ENCODE data around the gene OR51E1. TPM values are rescaled to one million over a fixed set of nuclear protein-coding genes. Genes with fewer than 3 reads are reported as not detected.

OR51E1 gene
- total RNA-seq, 1 experiment from 2014 or later, result not detected

DNA sequence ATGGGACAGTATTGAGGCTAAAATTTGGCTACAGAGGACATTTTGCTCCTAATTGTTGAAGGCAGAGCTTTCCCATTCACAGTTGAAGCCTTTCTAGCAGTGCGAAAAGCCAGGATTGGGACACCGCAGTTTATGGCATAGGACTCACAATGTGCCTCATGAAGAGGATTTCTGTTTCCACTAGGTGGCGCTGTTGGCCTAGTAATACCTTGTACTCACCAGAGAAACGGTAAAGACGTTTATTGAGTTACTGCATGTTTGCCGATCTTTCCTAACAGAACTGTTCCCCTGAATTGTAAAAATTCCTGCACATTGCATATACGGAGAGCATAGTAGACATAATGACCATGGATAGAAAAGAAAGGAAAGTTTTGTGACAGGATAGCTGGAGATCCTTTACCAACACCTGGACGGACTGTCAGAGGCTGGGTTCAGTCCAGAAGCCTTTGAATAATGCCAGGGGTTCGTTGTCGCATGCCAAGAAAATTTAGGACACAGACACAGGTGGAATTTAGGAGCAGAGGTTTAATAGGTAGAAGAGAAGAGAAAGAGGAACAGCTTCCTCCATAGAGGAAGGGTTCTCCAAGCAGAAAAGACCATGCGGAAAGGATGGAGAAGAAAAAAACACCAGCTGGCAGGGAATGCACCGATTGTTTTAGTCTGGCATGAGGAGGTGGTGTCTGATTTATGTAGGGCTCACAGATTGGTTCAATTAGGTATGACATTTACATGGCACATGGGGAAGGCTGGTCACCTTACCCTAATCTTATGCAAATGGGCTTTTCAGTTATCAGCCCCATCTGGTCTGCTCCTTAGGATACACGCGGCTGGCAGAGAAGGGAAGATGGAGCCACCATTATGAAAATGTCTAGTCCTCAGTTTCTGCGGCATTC lies 17.3 kb upstream of the OR51E1 start:
- no peaks in the 10 kb centered on the region for H3K36me3 ChIP-seq (ENCODE audit: low read depth)
- BruUV-seq (replicated peaks), result no TSS peak

DNA sequence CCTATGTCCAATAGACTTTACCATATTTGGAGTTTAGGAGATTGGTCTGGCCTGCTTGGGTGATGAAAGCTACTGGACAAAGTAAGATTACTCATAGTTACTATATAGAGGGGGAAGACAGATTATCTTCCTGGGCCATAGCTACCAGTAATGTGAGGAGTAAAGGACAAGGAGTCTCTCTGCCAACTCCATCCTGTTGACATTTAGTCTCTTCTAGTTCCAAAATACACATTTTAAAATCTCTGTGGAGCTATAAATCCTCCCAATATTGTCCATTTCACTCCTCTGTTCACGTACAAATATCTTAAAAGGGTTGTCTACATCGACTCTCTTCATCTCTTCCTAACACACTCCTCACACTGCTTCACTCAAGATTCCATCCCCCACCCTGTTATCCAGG lies 7.6 kb upstream of the OR51E1 start:
- H2AFZ ChIP-seq, result no peak overlapping the region
- no peaks in the 10 kb centered on the region for H3K79me2 ChIP-seq (ENCODE audit: low read depth)
- POLR2A ChIA-PET (ENCODE audit: unreplicated experiment), result no interaction called here
- TF ChIP-seq EZH2 (IDR thresholded peaks at IDR 0.05; ENCODE audit: low read depth), result no peak
- TF ChIP-seq, protein P1, sequence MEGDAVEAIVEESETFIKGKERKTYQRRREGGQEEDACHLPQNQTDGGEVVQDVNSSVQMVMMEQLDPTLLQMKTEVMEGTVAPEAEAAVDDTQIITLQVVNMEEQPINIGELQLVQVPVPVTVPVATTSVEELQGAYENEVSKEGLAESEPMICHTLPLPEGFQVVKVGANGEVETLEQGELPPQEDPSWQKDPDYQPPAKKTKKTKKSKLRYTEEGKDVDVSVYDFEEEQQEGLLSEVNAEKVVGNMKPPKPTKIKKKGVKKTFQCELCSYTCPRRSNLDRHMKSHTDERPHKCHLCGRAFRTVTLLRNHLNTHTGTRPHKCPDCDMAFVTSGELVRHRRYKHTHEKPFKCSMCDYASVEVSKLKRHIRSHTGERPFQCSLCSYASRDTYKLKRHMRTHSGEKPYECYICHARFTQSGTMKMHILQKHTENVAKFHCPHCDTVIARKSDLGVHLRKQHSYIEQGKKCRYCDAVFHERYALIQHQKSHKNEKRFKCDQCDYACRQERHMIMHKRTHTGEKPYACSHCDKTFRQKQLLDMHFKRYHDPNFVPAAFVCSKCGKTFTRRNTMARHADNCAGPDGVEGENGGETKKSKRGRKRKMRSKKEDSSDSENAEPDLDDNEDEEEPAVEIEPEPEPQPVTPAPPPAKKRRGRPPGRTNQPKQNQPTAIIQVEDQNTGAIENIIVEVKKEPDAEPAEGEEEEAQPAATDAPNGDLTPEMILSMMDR (conservative IDR thresholded peaks at IDR 0.05), result no peak
- H3K27ac ChIP-seq, result no peak overlapping the region
- no peak for DNase-seq
- H4K20me1 ChIP-seq (ENCODE audit: insufficient read depth), result no peaks in the 10 kb centered on the region
- no peak overlapping the region for H3K4me2 ChIP-seq
- 0 out of 2 replicates have a peak, but pooled peaks cover 5% of the 10 kb centered on the region for H3K27me3 ChIP-seq (ENCODE audit: insufficient read depth, low read depth)
- H3K9me2 ChIP-seq (ENCODE audit: insufficient read depth), result no peaks in the 10 kb centered on the region
- H3K4me1 ChIP-seq (replicated peaks; ENCODE audit: insufficient read depth), result no peaks in the 10 kb centered on the region
- H3F3A ChIP-seq (ENCODE audit: insufficient read depth, low read depth), result no peaks in the 10 kb centered on the region
- no peaks in the 10 kb centered on the region for H3K9me3 ChIP-seq (ENCODE audit: insufficient read depth, low read depth)
- no peaks in the 10 kb centered on the region for H3K36me3 ChIP-seq (ENCODE audit: low read depth)
- H3K4me3 ChIP-seq, result no peak overlapping the region
- intact Hi-C loops (cut with micrococcal nuclease; ENCODE audit: unreplicated experiment), result loop anchor here (2.0 to 5.0 kb wide), 2 partner anchors 369 to 1171 kb away; partner anchors contain the start of gene OR52N2
- CTCF ChIA-PET, result no interaction called here
- BruUV-seq (replicated peaks), result no TSS peak

More for the DNA sequence above, 17.3 kb upstream of the OR51E1 start:
- H3K4me2 ChIP-seq, result no peak overlapping the region
- POLR2A ChIA-PET (ENCODE audit: unreplicated experiment), result no interaction called here
- CTCF ChIA-PET, result no interaction called here
- peaks cover 10% of the 10 kb centered on the region for H3K27me3 ChIP-seq (ENCODE audit: insufficient read depth, low read depth)
- H4K20me1 ChIP-seq (ENCODE audit: insufficient read depth), result no peaks in the 10 kb centered on the region
- DNase-seq, result peak; percentile 39 to 50
- H3K27ac ChIP-seq, result no peak overlapping the region
- H3K79me2 ChIP-seq (ENCODE audit: low read depth), result no peaks in the 10 kb centered on the region
- H2AFZ ChIP-seq, result no peak overlapping the region
- H3K4me1 ChIP-seq (replicated peaks; ENCODE audit: insufficient read depth), result no peaks in the 10 kb centered on the region
- H3F3A ChIP-seq (ENCODE audit: insufficient read depth, low read depth), result no peaks in the 10 kb centered on the region
- intact Hi-C loops (cut with micrococcal nuclease; ENCODE audit: unreplicated experiment), result loop anchor here (5.0 kb wide), 2 partner anchors 741 to 756 kb away; partner anchors contain the start of gene OR51M1
- H3K4me3 ChIP-seq, result no peak overlapping the region
- no peak for TF ChIP-seq EZH2 (IDR thresholded peaks at IDR 0.05; ENCODE audit: low read depth)
- TF ChIP-seq, protein P1 (conservative IDR thresholded peaks at IDR 0.05), result peak; percentile 80
- H3K9me2 ChIP-seq (ENCODE audit: insufficient read depth), result no peaks in the 10 kb centered on the region
- no peaks in the 10 kb centered on the region for H3K9me3 ChIP-seq (ENCODE audit: insufficient read depth, low read depth)

DNA sequence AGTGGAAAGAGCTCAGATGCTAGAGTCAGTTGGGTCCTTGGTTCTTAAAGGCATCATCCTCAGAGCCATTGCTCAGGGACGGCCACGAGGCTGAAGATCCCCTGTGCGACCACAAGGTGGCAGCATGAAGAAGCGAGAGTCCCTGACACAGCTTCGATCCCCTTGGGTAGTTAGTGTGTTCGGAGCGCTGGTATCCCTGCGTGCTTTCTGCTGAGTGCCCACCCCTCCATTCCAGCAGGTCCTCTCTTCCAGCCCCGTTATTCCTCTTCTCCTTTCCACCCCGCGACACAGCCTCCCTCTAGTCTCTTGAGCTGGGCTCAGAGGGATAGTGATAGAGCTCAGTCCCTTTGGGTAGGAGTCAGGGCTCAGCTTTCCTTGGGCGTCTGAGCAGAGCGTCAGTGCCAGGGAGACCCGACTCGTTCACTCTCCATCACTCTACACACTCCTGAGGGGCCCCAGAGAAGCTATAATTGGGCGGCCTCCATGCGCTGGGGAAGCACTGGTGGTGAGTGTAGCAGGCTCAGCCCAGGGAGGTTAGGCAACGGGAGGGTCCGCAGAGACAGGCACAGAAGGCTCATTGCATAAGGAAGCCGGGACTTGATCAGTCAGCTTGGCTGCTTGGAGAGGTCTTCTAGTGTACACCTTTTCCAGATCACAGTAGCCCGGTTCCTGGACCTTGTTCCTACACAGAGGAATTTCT lies 6.7 kb upstream of the OR51E1 start, which contains the start of gene OR51D1:
Gene OR51D1 (plus strand): TSS at position 516 of the 700 bp plus-strand sequence. CDS start 2,314 bp downstream, outside the sequence.
- CTCF ChIA-PET, result no interaction called here
- no TSS peak for BruUV-seq (replicated peaks)

More for the DNA sequence above, 6.7 kb upstream of the OR51E1 start, which contains the start of gene OR51D1:
- no peak within 1 kb of the TSS for H3K27ac ChIP-seq
- no peak within 1 kb of the TSS for H2AFZ ChIP-seq
- H3K9me3 ChIP-seq (ENCODE audit: insufficient read depth, low read depth), result no peaks in the 10 kb centered on the region
- POLR2A ChIA-PET (ENCODE audit: unreplicated experiment), result no interaction called here
- intact Hi-C loops (cut with micrococcal nuclease; ENCODE audit: unreplicated experiment), result loop anchor here (2.0 to 5.0 kb wide), 2 partner anchors 368 to 1170 kb away; partner anchors contain the start of gene OR52N2
- no peaks in the 10 kb centered on the region for H3F3A ChIP-seq (ENCODE audit: insufficient read depth, low read depth)
- no peaks in the 10 kb centered on the region for H3K4me1 ChIP-seq (replicated peaks; ENCODE audit: insufficient read depth)
- no peak within 1 kb of the TSS for H3K4me2 ChIP-seq
- 0 out of 2 replicates have a peak, but pooled peaks cover 5% of the 10 kb centered on the region for H3K27me3 ChIP-seq (ENCODE audit: insufficient read depth, low read depth)
- TF ChIP-seq, protein P1 (conservative IDR thresholded peaks at IDR 0.05), result peak; percentile 74
- no peak for TF ChIP-seq EZH2 (IDR thresholded peaks at IDR 0.05; ENCODE audit: low read depth)
- H3K79me2 ChIP-seq (ENCODE audit: low read depth), result no peaks in the 10 kb centered on the region
- DNase-seq, result peak in 1 of 2 experiments; percentile 24
- no peaks in the 10 kb centered on the region for H4K20me1 ChIP-seq (ENCODE audit: insufficient read depth)
- H3K36me3 ChIP-seq (ENCODE audit: low read depth), result no peaks in the 10 kb centered on the region
- H3K4me3 ChIP-seq, result no peak within 1 kb of the TSS
- H3K9me2 ChIP-seq (ENCODE audit: insufficient read depth), result no peaks in the 10 kb centered on the region
